GM19438 (cell line): ENCODE measurements around the gene RAB3D.

Experiments
- ATAC-seq: cut with Tn5 transposase; IDR thresholded peaks from one replicate; pipeline ENCODE4 v1.9.1; 2021; ENCODE audit warnings: low read depth; ENCODE audit not compliant: unreplicated experiment

The RAB3D gene

GRCh38 chr19:11299946-11300810 is 39.3 kb downstream of the RAB3D start:
- ATAC-seq, result no peak

DNA sequence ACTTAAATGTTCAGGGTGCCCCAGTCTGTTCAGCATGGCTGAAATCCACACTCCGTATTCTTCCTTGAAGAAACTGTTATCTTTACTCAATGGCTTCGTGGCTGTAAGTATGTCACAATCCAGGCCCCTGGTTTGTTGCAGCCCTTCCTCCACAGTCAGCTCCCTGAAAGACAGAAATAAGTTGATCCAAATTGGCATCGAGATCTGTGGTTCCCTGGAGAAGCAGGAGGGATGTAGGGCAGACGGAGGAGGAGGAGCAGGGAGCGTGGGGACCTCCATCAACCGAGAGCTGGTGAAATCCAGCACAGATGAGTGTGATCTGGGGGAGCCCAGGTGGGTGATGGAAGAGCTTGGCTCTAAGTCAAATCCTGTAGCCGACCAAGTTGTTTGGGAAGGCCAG is 43.2 kb downstream of the RAB3D start:
- no peak for ATAC-seq

DNA sequence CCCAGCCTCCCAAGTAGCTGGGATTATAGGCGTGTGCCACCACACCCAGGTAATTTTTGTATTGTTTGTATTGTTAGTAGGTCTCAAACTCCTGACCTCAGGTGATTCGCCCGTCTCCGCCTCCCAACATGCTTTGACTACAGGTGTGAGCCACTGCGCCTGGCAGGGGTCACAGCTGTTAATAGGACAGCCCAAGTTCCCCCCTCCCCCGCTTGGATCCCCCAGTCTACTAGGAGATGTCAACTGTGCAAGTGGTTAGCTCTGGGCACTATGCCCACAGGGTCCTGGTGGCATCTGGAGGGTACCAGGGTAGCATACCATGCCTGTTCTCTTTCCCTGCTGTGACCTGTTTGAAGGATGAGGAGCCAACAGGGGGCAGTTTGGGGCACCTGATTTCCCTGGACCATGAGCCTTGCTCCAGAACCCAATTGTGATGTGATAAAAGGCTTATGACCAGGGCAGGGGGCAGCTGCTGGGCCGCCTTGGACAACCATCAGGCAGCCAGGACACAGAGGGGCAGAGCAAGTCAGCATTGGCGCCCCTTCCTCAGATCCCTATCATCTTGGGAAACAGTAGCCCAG is 43.7 kb downstream of the RAB3D start, which contains the start of gene TSPAN16:
Gene TSPAN16 (plus strand): TSS at position 496 of the 581 bp plus-strand sequence. CDS start 138 bp downstream, outside the sequence.
- no peak for ATAC-seq

DNA sequence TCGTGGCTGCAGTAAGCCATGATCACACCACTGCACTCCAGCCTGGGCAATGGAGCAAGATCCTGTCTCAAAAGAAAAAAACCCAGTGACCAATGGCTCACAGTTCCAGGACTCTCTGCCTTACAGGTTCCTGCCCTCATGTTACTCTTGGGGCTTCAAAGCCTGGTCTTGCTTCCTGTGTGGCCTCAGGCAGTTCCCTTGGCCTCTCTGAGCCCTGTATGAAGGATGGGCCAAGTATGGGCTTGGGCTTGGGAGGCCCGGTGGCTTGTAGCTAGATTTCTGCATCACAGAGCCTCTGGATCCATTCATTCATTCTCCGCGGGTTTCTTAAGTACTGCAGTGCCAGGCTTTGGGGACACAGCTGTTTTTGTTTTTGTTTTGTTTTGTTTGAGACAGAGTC is 44.3 kb downstream of the RAB3D start:
- ATAC-seq, result no peak

DNA sequence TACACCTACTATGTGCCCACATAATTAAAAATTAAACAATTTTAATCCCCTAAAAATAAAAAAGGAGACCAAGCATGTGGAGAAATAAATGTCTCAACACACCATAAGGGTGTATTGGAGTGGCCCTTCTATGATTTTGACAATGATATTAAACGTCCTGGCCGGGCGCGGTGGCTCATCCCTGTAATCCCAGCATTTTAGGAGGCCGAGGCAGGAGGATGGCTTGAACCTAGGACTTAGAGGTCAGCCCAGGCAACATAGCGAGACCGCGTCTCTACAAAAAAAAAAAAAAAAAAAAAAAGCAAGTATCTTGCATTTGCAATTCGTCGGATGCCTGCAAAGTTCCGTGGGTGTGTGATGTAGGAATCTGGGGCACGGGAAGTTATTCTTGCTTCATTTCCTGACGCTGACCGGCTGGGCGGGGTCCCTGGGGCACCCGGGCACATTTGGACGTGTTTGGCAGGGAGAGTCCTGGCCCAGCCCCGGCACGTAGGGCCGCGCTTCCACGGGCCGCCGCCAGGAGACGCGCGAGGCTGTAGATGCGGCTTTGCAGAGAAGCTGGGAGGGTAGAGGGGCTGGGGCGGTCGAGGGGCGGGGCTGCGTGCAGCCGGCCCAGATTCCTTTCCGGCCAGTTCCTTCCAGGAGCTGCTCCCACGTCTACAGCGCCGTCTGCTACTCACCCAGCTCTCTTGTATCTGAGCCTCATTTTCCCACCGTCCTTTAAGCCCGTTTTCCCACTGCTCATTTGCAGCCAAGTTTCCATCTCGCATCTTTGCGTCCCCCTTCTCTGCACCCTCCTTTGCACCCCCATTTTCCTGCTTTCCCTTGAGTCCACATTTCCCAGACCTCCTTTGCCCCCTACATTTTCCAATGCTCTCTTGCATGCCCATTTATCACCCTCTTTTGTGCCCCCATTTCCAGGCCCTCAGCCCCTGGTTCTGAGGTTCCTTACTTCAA is 45.7 kb downstream of the RAB3D start:
- ATAC-seq, result no peak

DNA sequence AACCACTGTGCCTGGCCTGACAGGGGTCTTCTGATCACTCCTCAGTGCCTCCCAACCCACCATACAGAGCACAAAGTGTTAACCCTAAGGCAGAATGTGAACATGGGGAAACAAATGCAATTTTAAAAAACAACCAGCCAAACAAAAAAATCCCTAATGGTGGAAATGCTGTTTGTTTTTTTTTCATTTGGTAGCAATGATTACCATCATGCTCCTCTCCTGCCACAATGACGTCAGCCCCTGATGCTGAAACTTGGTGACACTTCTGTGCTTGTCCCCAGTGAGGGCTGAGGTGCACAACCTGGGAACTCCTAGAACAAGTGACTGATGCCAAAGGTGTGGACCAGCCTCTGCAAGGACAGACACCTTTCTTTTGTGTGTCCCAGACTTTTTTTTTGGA is 47.5 kb downstream of the RAB3D start:
- ATAC-seq, result no peak

DNA sequence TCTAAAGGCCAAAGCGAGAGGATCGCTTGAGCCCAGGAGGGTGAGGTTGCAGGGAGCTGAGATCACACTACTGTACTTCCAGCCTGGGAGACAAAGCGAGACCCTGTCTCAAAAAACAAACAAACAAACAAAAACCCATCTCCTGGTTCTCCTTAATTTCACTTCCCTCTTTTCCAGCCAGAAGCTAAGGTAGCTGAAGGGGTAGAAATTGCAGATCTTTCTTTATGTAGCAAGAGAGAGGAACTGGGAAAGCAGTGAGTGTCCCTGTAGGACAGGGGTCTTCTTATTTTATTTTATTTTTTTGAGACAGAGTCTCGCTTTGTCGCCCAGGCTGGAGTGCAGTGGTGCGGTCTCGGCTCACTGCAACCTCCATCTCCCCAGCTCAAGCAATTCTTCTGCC is 48.0 kb downstream of the RAB3D start:
- ATAC-seq, result no peak

GRCh38 chr19:11290256-11290655 is 49.2 kb downstream of the RAB3D start:
- no peak for ATAC-seq

GRCh38 chr19:11288349-11288748 is 51.1 kb downstream of the RAB3D start:
- ATAC-seq, result no peak

DNA sequence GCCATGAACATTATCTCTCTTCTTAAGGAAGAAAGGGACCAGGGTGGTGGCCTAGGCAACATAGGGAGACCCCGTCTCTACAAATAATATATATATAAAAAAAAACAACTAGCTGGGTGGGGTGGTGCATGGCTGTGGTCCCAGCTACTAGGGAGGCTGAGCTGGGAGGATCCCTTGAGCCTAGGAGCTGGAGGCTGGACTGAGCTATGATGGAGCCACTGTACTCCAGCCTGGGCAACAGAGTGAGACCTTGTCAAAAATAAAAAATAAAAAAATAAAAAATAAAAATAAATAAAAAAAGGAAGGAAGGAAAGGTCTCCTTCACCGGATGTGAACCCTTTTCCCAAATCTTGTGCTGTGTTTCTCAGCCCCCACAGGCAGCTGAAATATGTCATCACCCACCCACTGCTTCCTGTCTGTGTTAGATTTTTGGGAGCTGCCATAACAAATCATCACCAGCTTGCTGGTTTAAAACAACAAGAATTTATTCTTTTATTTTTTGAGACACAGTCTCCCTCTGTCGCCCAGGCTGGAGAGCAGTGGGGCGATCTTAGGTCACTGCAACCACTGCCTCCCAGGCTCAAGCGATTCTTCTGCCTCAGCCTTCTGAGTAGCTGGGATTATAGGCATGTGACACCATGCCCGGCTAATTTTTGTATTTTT is 53.0 kb downstream of the RAB3D start:
- no peak for ATAC-seq

DNA sequence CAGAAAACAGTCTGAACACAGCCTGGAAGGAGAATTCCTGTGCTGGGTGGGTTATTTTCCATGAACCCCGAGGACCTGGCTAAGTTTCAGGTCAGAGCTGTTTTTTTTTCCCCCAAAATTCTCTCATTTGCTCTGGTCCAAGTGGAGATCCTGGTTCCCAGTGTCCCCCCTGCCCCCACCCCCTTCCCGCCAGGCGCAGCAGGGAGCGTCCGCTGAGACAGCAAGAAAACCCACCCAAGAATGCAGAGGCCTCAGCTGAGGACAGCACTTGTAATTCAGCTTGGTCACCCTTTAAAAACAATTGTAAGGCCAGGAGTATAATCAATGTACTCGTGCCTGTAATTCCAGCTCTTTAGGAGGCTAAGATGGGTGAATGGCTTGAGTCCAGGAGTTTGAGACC is 54.9 kb downstream of the RAB3D start:
- no peak for ATAC-seq

GRCh38 chr19:11281356-11282049 is 58.0 kb downstream of the RAB3D start:
- no peak for ATAC-seq

- ATAC-seq, result no peak
Observed at GRCh38 chr19:11279505-11280236, 59.8 kb downstream of the RAB3D start.

- ATAC-seq, result no peak
Observed at GRCh38 chr19:11278670-11279069, 60.8 kb downstream of the RAB3D start.

DNA sequence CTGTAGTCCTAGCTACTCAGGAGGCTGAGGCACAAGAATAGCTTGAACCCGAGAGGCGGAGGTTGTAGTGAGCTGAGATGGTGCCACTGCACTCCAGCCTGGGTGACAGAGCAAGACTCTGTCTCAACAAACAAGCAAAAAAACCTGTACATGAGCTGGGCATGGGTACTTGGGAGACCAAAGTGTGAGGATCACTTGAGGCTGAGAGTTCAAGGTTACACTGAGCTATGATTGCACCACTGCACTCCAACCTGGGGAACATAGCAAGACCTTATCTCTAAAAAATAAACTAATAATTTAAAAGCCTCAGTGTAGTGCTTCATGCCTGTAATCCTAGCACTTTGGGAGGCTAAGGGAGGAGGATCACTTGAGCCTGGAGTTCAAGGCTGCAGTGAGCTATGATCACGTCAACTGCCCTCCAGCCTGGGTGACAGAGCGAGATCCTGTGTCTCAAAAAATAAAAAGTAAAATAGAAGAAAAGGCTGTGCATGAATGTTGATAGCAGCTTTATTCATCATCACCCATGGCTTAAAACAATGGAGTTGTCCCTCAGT is 64.8 kb downstream of the RAB3D start:
- ATAC-seq, result no peak

DNA sequence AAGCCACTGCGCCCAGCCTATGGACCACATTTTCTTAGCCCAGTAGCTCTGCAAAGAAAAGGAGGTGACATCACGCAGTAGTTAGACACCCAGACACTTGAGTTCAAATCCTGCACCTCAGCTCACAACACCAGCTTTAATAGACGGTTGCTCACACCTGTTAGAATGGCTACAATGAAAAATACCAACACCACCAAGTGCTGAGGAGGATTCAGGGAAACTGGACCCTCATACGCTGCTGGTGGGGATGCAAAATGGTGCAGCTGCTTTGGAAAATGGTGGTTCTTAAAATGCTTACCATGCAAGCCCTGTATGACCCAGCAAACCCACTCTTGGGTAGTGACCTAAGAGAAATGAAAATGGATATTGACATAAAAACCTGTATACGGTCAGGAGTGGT is 65.5 kb downstream of the RAB3D start:
- no peak for ATAC-seq

GRCh38 chr19:11273296-11273695 is 66.2 kb downstream of the RAB3D start:
- no peak for ATAC-seq
